ENCODE measurements around the gene PRSS22. TPM values are rescaled to one million over a fixed set of nuclear protein-coding genes. Genes with fewer than 3 reads are reported as not detected.

PRSS22 gene
- total and polyA plus RNA-seq, 2 experiments from 2014 or later = 1.3 to 2.0 TPM

DNA sequence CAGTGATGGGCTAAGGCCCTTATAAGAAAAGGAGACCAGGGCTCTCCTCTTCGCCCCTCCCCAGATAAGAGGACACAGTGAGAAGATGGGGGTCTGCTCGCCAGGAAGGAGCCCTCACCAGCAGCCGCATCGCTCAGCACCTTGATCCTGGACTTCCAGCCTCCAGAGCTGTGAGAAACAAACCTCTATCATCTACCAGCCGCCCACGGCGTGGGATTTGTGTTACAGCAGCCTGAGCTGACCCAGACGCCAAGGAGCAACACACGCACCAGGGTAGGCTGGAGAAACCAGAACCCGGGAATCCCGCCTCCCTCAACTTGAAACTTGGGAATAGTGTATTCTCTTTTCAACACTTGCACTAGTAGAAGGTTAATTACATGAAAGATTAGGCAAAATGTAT lies 32.1 kb downstream of the PRSS22 start:
- Mint-ChIP-seq H3K27me3 (ENCODE audit: insufficient read depth, low read depth, poor library complexity) (peaks cover 5% of the 10 kb centered on the region), H3K9me3 (no peaks in the 10 kb centered on the region), H3K36me3 (ENCODE audit: low read depth) (no peaks in the 10 kb centered on the region), H3K4me1 (no peaks in the 10 kb centered on the region), H3K27ac (no peak overlapping the region), H3K4me3 (no peak overlapping the region; the same call in 2 of the 3 replicates)
- Histone ChIP-seq H3K36me3 (ENCODE audit: insufficient read depth) (no peaks in the 10 kb centered on the region), H4K20me1 (replicated peaks; ENCODE audit: insufficient read depth) (no peaks in the 10 kb centered on the region), H3K27ac (ENCODE audit: low read depth) (no peak overlapping the region), H3K27me3 (ENCODE audit: insufficient read depth) (no peaks in the 10 kb centered on the region), H3F3A (replicated peaks; ENCODE audit: low read depth) (no peaks in the 10 kb centered on the region), H3K9me2 (ENCODE audit: insufficient read depth) (no peaks in the 10 kb centered on the region), H3K4me1 (ENCODE audit: insufficient read depth) (no peaks in the 10 kb centered on the region), H3K4me2 (no peak overlapping the region), H3K4me3 (no peak overlapping the region), H2AFZ (no peak overlapping the region), H3K79me2 (replicated peaks; ENCODE audit: insufficient read depth) (no peaks in the 10 kb centered on the region)
- no peak for DNase-seq (ENCODE audit: low spot score)
- TF ChIP-seq EZH2 (IDR thresholded peaks at IDR 0.05; ENCODE audit: low read depth, unreplicated experiment) (no peak), ZNF331 (CRISPR knock-in tag; IDR thresholded peaks at IDR 0.05; ENCODE audit: low read depth) (no peak), JUNB (IDR thresholded peaks at IDR 0.05; ENCODE audit: unreplicated experiment) (no peak), CREB1 (CRISPR knock-in tag; IDR thresholded peaks at IDR 0.05; ENCODE audit: low read depth) (no peak), POLR2AphosphoS5 (IDR thresholded peaks at IDR 0.05; ENCODE audit: low read depth) (no peak), EZH2phosphoT487 (IDR thresholded peaks at IDR 0.05; ENCODE audit: unreplicated experiment) (no peak), ZNF114 (CRISPR knock-in tag; IDR thresholded peaks at IDR 0.05) (no peak), STAT1 (IDR thresholded peaks at IDR 0.05; ENCODE audit: unreplicated experiment) (no peak), NANOG (IDR thresholded peaks at IDR 0.05; ENCODE audit: borderline replicate concordance) (no peak)
- TF ChIP-seq, protein P1, sequence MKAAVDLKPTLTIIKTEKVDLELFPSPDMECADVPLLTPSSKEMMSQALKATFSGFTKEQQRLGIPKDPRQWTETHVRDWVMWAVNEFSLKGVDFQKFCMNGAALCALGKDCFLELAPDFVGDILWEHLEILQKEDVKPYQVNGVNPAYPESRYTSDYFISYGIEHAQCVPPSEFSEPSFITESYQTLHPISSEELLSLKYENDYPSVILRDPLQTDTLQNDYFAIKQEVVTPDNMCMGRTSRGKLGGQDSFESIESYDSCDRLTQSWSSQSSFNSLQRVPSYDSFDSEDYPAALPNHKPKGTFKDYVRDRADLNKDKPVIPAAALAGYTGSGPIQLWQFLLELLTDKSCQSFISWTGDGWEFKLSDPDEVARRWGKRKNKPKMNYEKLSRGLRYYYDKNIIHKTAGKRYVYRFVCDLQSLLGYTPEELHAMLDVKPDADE (IDR thresholded peaks at IDR 0.05) = no peak
- TF ChIP-seq, protein P2, sequence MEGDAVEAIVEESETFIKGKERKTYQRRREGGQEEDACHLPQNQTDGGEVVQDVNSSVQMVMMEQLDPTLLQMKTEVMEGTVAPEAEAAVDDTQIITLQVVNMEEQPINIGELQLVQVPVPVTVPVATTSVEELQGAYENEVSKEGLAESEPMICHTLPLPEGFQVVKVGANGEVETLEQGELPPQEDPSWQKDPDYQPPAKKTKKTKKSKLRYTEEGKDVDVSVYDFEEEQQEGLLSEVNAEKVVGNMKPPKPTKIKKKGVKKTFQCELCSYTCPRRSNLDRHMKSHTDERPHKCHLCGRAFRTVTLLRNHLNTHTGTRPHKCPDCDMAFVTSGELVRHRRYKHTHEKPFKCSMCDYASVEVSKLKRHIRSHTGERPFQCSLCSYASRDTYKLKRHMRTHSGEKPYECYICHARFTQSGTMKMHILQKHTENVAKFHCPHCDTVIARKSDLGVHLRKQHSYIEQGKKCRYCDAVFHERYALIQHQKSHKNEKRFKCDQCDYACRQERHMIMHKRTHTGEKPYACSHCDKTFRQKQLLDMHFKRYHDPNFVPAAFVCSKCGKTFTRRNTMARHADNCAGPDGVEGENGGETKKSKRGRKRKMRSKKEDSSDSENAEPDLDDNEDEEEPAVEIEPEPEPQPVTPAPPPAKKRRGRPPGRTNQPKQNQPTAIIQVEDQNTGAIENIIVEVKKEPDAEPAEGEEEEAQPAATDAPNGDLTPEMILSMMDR (conservative IDR thresholded peaks at IDR 0.05; ENCODE audit: low read depth in 2 of 2) = no peak
- TF ChIP-seq, protein P3, sequence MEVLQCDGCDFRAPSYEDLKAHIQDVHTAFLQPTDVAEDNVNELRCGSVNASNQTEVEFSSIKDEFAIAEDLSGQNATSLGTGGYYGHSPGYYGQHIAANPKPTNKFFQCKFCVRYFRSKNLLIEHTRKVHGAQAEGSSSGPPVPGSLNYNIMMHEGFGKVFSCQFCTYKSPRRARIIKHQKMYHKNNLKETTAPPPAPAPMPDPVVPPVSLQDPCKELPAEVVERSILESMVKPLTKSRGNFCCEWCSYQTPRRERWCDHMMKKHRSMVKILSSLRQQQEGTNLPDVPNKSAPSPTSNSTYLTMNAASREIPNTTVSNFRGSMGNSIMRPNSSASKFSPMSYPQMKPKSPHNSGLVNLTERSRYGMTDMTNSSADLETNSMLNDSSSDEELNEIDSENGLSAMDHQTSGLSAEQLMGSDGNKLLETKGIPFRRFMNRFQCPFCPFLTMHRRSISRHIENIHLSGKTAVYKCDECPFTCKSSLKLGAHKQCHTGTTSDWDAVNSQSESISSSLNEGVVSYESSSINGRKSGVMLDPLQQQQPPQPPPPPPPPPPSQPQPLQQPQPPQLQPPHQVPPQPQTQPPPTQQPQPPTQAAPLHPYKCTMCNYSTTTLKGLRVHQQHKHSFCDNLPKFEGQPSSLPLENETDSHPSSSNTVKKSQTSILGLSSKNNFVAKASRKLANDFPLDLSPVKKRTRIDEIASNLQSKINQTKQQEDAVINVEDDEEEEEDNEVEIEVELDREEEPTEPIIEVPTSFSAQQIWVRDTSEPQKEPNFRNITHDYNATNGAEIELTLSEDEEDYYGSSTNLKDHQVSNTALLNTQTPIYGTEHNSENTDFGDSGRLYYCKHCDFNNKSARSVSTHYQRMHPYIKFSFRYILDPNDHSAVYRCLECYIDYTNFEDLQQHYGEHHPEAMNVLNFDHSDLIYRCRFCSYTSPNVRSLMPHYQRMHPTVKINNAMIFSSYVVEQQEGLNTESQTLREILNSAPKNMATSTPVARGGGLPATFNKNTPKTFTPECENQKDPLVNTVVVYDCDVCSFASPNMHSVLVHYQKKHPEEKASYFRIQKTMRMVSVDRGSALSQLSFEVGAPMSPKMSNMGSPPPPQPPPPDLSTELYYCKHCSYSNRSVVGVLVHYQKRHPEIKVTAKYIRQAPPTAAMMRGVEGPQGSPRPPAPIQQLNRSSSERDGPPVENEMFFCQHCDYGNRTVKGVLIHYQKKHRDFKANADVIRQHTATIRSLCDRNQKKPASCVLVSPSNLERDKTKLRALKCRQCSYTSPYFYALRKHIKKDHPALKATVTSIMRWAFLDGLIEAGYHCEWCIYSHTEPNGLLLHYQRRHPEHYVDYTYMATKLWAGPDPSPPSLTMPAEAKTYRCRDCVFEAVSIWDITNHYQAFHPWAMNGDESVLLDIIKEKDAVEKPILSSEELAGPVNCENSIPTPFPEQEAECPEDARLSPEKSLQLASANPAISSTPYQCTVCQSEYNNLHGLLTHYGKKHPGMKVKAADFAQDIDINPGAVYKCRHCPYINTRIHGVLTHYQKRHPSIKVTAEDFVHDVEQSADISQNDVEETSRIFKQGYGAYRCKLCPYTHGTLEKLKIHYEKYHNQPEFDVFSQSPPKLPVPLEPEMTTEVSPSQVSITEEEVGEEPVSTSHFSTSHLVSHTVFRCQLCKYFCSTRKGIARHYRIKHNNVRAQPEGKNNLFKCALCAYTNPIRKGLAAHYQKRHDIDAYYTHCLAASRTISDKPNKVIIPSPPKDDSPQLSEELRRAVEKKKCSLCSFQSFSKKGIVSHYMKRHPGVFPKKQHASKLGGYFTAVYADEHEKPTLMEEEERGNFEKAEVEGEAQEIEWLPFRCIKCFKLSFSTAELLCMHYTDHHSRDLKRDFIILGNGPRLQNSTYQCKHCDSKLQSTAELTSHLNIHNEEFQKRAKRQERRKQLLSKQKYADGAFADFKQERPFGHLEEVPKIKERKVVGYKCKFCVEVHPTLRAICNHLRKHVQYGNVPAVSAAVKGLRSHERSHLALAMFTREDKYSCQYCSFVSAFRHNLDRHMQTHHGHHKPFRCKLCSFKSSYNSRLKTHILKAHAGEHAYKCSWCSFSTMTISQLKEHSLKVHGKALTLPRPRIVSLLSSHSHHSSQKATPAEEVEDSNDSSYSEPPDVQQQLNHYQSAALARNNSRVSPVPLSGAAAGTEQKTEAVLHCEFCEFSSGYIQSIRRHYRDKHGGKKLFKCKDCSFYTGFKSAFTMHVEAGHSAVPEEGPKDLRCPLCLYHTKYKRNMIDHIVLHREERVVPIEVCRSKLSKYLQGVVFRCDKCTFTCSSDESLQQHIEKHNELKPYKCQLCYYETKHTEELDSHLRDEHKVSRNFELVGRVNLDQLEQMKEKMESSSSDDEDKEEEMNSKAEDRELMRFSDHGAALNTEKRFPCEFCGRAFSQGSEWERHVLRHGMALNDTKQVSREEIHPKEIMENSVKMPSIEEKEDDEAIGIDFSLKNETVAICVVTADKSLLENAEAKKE (CRISPR knock-in tag; IDR thresholded peaks at IDR 0.05) = no peak
- TF ChIP-seq, protein P4, sequence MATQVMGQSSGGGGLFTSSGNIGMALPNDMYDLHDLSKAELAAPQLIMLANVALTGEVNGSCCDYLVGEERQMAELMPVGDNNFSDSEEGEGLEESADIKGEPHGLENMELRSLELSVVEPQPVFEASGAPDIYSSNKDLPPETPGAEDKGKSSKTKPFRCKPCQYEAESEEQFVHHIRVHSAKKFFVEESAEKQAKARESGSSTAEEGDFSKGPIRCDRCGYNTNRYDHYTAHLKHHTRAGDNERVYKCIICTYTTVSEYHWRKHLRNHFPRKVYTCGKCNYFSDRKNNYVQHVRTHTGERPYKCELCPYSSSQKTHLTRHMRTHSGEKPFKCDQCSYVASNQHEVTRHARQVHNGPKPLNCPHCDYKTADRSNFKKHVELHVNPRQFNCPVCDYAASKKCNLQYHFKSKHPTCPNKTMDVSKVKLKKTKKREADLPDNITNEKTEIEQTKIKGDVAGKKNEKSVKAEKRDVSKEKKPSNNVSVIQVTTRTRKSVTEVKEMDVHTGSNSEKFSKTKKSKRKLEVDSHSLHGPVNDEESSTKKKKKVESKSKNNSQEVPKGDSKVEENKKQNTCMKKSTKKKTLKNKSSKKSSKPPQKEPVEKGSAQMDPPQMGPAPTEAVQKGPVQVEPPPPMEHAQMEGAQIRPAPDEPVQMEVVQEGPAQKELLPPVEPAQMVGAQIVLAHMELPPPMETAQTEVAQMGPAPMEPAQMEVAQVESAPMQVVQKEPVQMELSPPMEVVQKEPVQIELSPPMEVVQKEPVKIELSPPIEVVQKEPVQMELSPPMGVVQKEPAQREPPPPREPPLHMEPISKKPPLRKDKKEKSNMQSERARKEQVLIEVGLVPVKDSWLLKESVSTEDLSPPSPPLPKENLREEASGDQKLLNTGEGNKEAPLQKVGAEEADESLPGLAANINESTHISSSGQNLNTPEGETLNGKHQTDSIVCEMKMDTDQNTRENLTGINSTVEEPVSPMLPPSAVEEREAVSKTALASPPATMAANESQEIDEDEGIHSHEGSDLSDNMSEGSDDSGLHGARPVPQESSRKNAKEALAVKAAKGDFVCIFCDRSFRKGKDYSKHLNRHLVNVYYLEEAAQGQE (IDR thresholded peaks at IDR 0.05; ENCODE audit: unreplicated experiment) = no peak
- ATAC-seq = no peak

Measured in GM23338 (cell line).